Astrocyte of the cerebellum (primary cell): ENCODE data around the gene MAP3K8.
"Not testable (repeated sequence)": the region's sequence is repeated elsewhere in the genome, so short reads cannot be mapped to it uniquely, and the experiment has no call there.

Experiments
- DNase-seq: peaks from one replicate; pipeline ENCODE4 v3.0.0-alpha.2; 2011; ENCODE audit warnings: low read depth
- H3K4me3 ChIP-seq: 2 replicates; pipeline ENCODE4 v1.5.1; 2011; ENCODE audit warnings: mild to moderate bottlenecking, low read depth, low read length, moderate library complexity
- CTCF ChIP-seq: IDR thresholded peaks from 2 replicates; pipeline ENCODE4 v1.5.1; 2012; ENCODE audit warnings: low read length, low read depth, moderate library complexity, mild to moderate bottlenecking; ENCODE audit errors: missing control alignments
- in situ Hi-C: cut with HindIII; loops from 2 replicates; pipeline ENCODE4 v1.10.0; 2017; ENCODE audit warnings: low sequenced_read_pairs

MAP3K8 gene

DNA sequence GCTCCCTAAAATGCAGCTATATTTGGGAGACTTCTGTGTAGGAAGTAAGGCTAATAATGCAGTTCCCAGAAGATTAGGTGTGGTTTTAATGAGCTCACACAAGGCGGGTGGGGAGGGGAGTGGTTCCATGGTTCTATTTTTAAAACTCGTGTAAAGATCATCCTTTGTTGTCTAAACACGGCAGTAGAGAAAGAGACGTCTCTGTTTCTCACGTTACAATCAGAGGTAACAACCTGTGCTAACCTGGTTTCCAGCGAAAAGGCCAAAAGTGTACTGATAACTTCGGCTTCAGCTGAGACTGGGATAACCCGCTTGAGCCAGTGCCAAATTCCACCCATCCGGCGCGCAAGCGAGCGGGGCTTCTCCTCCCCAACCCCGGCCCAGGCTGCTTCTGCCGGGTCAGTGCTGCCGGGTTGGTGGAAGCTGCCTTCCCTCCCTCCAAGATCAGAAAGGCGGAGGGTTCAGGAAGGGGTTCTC is 2.5 kb upstream of the MAP3K8 start:
- in situ Hi-C loops = no loop called here
- no peak for TF ChIP-seq CTCF
- H3K4me3 ChIP-seq = no peak overlapping the region
- no peak for DNase-seq

GRCh38 chr10:30432622-30433305 is 1.2 kb upstream of the MAP3K8 start:
- no peak for TF ChIP-seq CTCF
- no peak for DNase-seq
- peak overlapping the region; percentile 86 for H3K4me3 ChIP-seq
- in situ Hi-C loops = no loop called here

DNA sequence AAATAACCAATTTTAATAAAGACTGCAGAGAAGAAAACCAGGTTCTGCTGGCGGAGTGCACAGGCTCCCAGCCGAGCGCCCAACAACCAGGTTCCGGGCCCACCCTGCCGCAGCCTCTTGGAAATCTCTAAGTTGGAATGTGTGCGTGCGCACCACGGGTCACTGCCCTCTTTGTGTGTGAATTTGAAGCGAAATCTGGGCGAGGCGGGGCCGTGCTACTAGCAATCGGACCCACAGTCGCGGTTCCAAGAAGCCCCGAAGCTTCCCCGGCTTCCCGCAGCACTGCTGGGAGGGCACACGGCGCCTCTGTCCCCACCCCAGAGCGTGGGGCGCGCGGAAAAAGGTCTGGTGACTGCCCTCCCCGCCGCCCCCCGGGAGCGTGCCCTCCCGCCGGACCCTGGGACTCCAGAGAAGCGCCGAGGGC is 666 bp upstream of the MAP3K8 start:
- no peak for TF ChIP-seq CTCF
- in situ Hi-C loops = no loop called here
- no peak for DNase-seq
- peak overlapping the region; percentile 86 for H3K4me3 ChIP-seq

DNA sequence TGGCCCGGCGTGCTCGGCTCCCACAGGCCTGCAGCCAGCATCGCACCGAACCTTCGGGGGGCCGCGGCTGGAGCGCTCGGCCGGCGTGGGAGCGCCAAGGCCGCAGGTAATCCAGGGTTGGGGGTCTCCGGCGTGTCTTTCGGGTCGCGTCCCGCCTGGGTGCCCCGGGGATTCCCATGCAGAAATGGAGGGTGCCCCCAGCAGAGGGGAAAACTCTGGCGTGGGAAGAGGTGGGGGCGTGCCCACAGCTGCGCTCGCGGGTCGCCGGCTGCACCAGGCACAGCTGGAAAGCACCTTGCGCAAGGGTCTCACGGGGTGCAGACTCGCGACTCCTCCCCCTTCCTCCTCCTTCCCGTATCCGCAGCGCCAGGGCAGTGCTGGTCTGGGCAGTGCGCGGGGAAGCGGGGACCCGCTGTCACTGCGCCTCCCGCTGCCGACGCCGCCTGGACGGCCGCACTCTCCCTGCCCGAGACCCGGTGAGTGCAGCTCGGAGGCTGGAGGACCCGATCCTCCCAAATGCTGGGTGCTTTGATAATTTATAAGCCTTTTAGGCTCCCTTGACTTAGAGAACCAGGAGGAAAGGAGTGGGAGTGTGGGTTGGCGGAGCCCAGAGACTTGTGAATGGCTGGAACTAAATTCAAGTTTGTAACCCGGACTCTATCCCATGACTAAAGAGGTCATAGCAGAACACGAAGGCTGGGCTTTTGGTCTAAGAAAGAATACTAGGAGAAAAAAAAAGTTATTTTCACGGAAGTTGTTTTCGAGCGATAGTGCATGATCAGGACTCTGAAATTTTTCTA is 489 bp downstream of the MAP3K8 start:
- DNase-seq = no peak
- peak overlapping the region; percentile 86 for H3K4me3 ChIP-seq
- in situ Hi-C loops = no loop called here
- TF ChIP-seq CTCF = no peak

GRCh38 chr10:30435073-30435422 is 1.1 kb downstream of the MAP3K8 start:
- no peak for DNase-seq
- peak overlapping the region; percentile 86 for H3K4me3 ChIP-seq
- in situ Hi-C loops = no loop called here
- TF ChIP-seq CTCF = no peak

GRCh38 chr10:30435499-30436167 is 1.6 kb downstream of the MAP3K8 start:
- DNase-seq, in situ Hi-C loops: not testable (repeated sequence)
- peak overlapping the region; percentile 86 for H3K4me3 ChIP-seq

- in situ Hi-C loops = no loop called here
- peak overlapping the region; percentile 86 for H3K4me3 ChIP-seq
These were observed 2.2 kb downstream of the MAP3K8 start for GRCh38 chr10:30436191-30436611.

More at GRCh38 chr10:30436191-30436611, 2.2 kb downstream of the MAP3K8 start:
- TF ChIP-seq CTCF = no peak
- no peak for DNase-seq
